SK-N-SH treated with all-trans-retinoic acid at 6 μM for 48 hours (cell line): ENCODE results near the gene MUS81.

Experiments used
- BACH2 ChIP-seq: fragments of 250-450 bp; sonication (Bioruptor Pico); IDR thresholded peaks from 2 replicates; pipeline ENCODE4 v1.9.0; 2021; ENCODE audit warnings: mild to moderate bottlenecking, borderline replicate concordance
- PATZ1 ChIP-seq: fragments of 250-450 bp; sonication (Bioruptor Pico); IDR thresholded peaks from 2 replicates; pipeline ENCODE4 v1.8.0; 2020; ENCODE audit warnings: mild to moderate bottlenecking, moderate library complexity, borderline replicate concordance
- PPARA ChIP-seq: fragments of 250-450 bp; sonication (Bioruptor Pico); IDR thresholded peaks from 2 replicates; pipeline ENCODE4 v1.5.0; 2020; ENCODE audit warnings: mild to moderate bottlenecking, borderline replicate concordance
- RARB ChIP-seq: fragments of 250-450 bp; sonication (Bioruptor Pico); IDR thresholded peaks from 2 replicates; pipeline ENCODE4 v1.8.0; 2021; ENCODE audit warnings: mild to moderate bottlenecking, moderate library complexity
- TOX ChIP-seq: fragments of 250-450 bp; sonication (Bioruptor Pico); IDR thresholded peaks from 2 replicates; pipeline ENCODE4 v1.8.0; 2021; ENCODE audit warnings: mild to moderate bottlenecking, moderate library complexity, borderline replicate concordance
- ZFP3 ChIP-seq: fragments of 250-450 bp; sonication (Bioruptor Pico); IDR thresholded peaks from 2 replicates; pipeline ENCODE4 v1.5.0; 2020; ENCODE audit warnings: mild to moderate bottlenecking, moderate library complexity
- ZFP30 ChIP-seq: fragments of 450-650 bp; formaldehyde crosslinking; IDR thresholded peaks from 2 replicates; pipeline ENCODE4 v1.5.0; 2022; ENCODE audit warnings: mild to moderate bottlenecking, moderate library complexity
- ZNF565 ChIP-seq: fragments of 450-650 bp; formaldehyde crosslinking; conservative IDR thresholded peaks from 2 replicates; pipeline ENCODE4 v1.5.0; 2020; ENCODE audit warnings: low read depth, mild to moderate bottlenecking, moderate library complexity

- TF ChIP-seq PATZ1 (CRISPR knock-in tag) (no peak), ZFP30 (no peak), ZFP3 (CRISPR knock-in tag) (no peak), TOX (no peak), BACH2 (CRISPR knock-in tag) (no peak), RARB (CRISPR knock-in tag) (no peak), PPARA (CRISPR knock-in tag) (no peak), ZNF565 (CRISPR knock-in tag) (no peak)
Observed at GRCh38 chr11:65903715-65904114, 43.5 kb downstream of the MUS81 start.
